Activated CD4-positive, alpha-beta T cell treated with anti-CD3 and anti-CD28 coated beads for 36 hours (primary cell): ENCODE results near the gene UBE2M. TPM values are rescaled to one million over a fixed set of nuclear protein-coding genes. Genes with fewer than 3 reads are reported as not detected.
A peak's percentile ranks its signal among the peaks of the same experiment; 100 is the strongest.
"Not testable (repeated sequence)": the region's sequence is repeated elsewhere in the genome, so short reads cannot be mapped to it uniquely, and the experiment has no call there.

ENCODE experiments used
- ATAC-seq: fragments of 200-7000 bp; cut with Tn5 transposase; one replicate; pipeline ENCODE4 v1.10.0; 2021; ENCODE audit warnings: mild to moderate bottlenecking, moderate library complexity
- CTCF ChIA-PET: fragments of 350-600 bp; sonication (Branson Sonifier 250); formaldehyde crosslinking; loops from one replicate; lab custom pipeline; 2021; ENCODE audit warnings: antibody characterized with exemption; lab: Charles Lee
- POLR2A ChIA-PET: fragments of 350-600 bp; sonication (Branson Sonifier 250); formaldehyde crosslinking; loops from one replicate; lab custom pipeline; 2021; ENCODE audit warnings: antibody characterized with exemption, inconsistent platforms; lab: Charles Lee
- DNase-seq: peaks from one replicate; pipeline ENCODE4 v3.0.0-alpha.2; 2020
- H3K27ac Mint-ChIP-seq: one replicate; pipeline ENCODE4 v1.8.0; 2021; ENCODE audit warnings: mixed read lengths
- H3K27me3 Mint-ChIP-seq: one replicate; pipeline ENCODE4 v1.8.0; 2021; ENCODE audit warnings: mixed read lengths
- H3K36me3 Mint-ChIP-seq: one replicate; pipeline ENCODE4 v1.8.0; 2021; ENCODE audit warnings: low read depth, mixed read lengths
- H3K4me1 Mint-ChIP-seq: one replicate; pipeline ENCODE4 v1.8.0; 2021; ENCODE audit warnings: mixed read lengths
- H3K4me3 Mint-ChIP-seq: one replicate; pipeline ENCODE4 v1.8.0; 2021; ENCODE audit warnings: mild to moderate bottlenecking, moderate library complexity, mixed read lengths
- H3K9me3 Mint-ChIP-seq: one replicate; pipeline ENCODE4 v1.8.0; 2021; ENCODE audit warnings: low read depth, mixed read lengths
- intact Hi-C, 2 experiments: fragments of 100-400 bp; cut with DNase I in 1 of 2; cut with micrococcal nuclease in 1 of 2; formaldehyde crosslinking; loops; one replicate each; pipeline versions ENCODE4 v1.14.2 to v1.15.1; 2022 to 2024; cut with DNase I, micrococcal nuclease
- total RNA-seq, 2 experiments: library from RNA; stranded (reverse); gene quantifications; one replicate each; pipeline ENCODE4 v1.2.3, GENCODE V29; 2021

The UBE2M gene
- 100 to 1,000 TPM; 115 to 138 TPM for total RNA-seq

- H3K4me3 Mint-ChIP-seq = peak within 1 kb of the TSS; percentile 92
- POLR2A ChIA-PET = interaction anchor here (1.0 to 1.5 kb wide), 2 partner anchors 14 to 38 kb away, joined by 3 to 5 read pairs; partner anchors contain the start of genes TRIM28 and ZBTB45
- CTCF ChIA-PET = interaction anchor here (1.3 to 2.7 kb wide), 2 partner anchors 8 to 39 kb away, joined by 4 to 22 read pairs; partner anchors contain the start of gene ZBTB45
- DNase-seq = peak; percentile 82
- peaks cover 48% of the 10 kb centered on the region for H3K36me3 Mint-ChIP-seq
- no peak for ATAC-seq
- peaks cover 62% of the 10 kb centered on the region for H3K4me1 Mint-ChIP-seq
- H3K27ac Mint-ChIP-seq = peak within 1 kb of the TSS; percentile 100
- intact Hi-C loops = loop anchor here (1.0 to 2.0 kb wide), 6 partner anchors 13 to 375 kb away; partner anchors contain the start of genes TRIM28 (in 1 of the 2), ZBTB45 (in 1 of the 2), ZNF274 (in 1 of the 2) and ZNF446 (in 1 of the 2)
- no peaks in the 10 kb centered on the region for H3K27me3 Mint-ChIP-seq
- H3K9me3 Mint-ChIP-seq = no peaks in the 10 kb centered on the region
These were observed at the start of gene UBE2M for GRCh38 chr19:58558066-58558622. TSS of gene UBE2M (minus strand) at chr19:58558611. CDS start at chr19:58558381, 230 bp downstream.

- H3K4me1 Mint-ChIP-seq, H3K27ac Mint-ChIP-seq, H3K27me3 Mint-ChIP-seq, CTCF ChIA-PET, DNase-seq, H3K9me3 Mint-ChIP-seq, POLR2A ChIA-PET, ATAC-seq, H3K36me3 Mint-ChIP-seq, H3K4me3 Mint-ChIP-seq, intact Hi-C loops: not testable (repeated sequence)
These were observed 48.8 kb upstream of the UBE2M start for GRCh38 chr19:58607213-58607612.

GRCh38 chr19:58606251-58606896 is 48.0 kb upstream of the UBE2M start:
- intact Hi-C loops, H3K4me1 Mint-ChIP-seq, H3K36me3 Mint-ChIP-seq, H3K4me3 Mint-ChIP-seq, H3K27me3 Mint-ChIP-seq, POLR2A ChIA-PET, CTCF ChIA-PET, DNase-seq, H3K27ac Mint-ChIP-seq, H3K9me3 Mint-ChIP-seq, ATAC-seq: not testable (repeated sequence)

GRCh38 chr19:58586133-58586765 is 27.8 kb upstream of the UBE2M start:
- peaks cover 11% of the 10 kb centered on the region for H3K36me3 Mint-ChIP-seq
- intact Hi-C loops = no loop called here
- no peaks in the 10 kb centered on the region for H3K27me3 Mint-ChIP-seq
- no peaks in the 10 kb centered on the region for H3K9me3 Mint-ChIP-seq
- H3K4me1 Mint-ChIP-seq = peaks cover 3% of the 10 kb centered on the region
- DNase-seq (no peak), ATAC-seq (no peak)
- ChIA-PET CTCF (no interaction called here), POLR2A (no interaction called here)
- H3K27ac Mint-ChIP-seq = no peak overlapping the region
- no peak overlapping the region for H3K4me3 Mint-ChIP-seq

GRCh38 chr19:58585442-58586132 is 27.2 kb upstream of the UBE2M start:
- no peaks in the 10 kb centered on the region for H3K9me3 Mint-ChIP-seq
- CTCF ChIA-PET = no interaction called here
- ATAC-seq (no peak), DNase-seq (no peak)
- H3K4me3 Mint-ChIP-seq = no peak overlapping the region
- H3K36me3 Mint-ChIP-seq = peaks cover 13% of the 10 kb centered on the region
- H3K4me1 Mint-ChIP-seq = peaks cover 8% of the 10 kb centered on the region
- H3K27me3 Mint-ChIP-seq = no peaks in the 10 kb centered on the region
- no peak overlapping the region for H3K27ac Mint-ChIP-seq
- POLR2A ChIA-PET = no interaction called here
- intact Hi-C loops = no loop called here

- peaks cover 8% of the 10 kb centered on the region for H3K4me1 Mint-ChIP-seq
- ATAC-seq = no peak
- H3K9me3 Mint-ChIP-seq = no peaks in the 10 kb centered on the region
- H3K27ac Mint-ChIP-seq = no peak overlapping the region
- ChIA-PET CTCF (interaction anchor here (2.2 kb wide), 1 partner anchor 65 kb away, joined by 10 read pairs; the partner anchor contains the start of gene ZBTB45), POLR2A (no interaction called here)
- no peak for DNase-seq
- no peak overlapping the region for H3K4me3 Mint-ChIP-seq
- H3K27me3 Mint-ChIP-seq = no peaks in the 10 kb centered on the region
- peaks cover 13% of the 10 kb centered on the region for H3K36me3 Mint-ChIP-seq
- intact Hi-C loops = no loop called here
These were observed 26.4 kb upstream of the UBE2M start for GRCh38 chr19:58584498-58585441.

- H3K27ac Mint-ChIP-seq = no peak overlapping the region
- DNase-seq (no peak), ATAC-seq (no peak)
- CTCF ChIA-PET = interaction anchor here (2.2 kb wide), 1 partner anchor 64 kb away, joined by 10 read pairs; the partner anchor contains the start of gene ZBTB45
- peaks cover 25% of the 10 kb centered on the region for H3K4me1 Mint-ChIP-seq
- no peaks in the 10 kb centered on the region for H3K27me3 Mint-ChIP-seq
- POLR2A ChIA-PET = no interaction called here
- H3K4me3 Mint-ChIP-seq = no peak overlapping the region
- intact Hi-C loops = no loop called here
- no peaks in the 10 kb centered on the region for H3K9me3 Mint-ChIP-seq
- peaks cover 13% of the 10 kb centered on the region for H3K36me3 Mint-ChIP-seq
These were observed 24.6 kb upstream of the UBE2M start for GRCh38 chr19:58582985-58583384.

- H3K36me3 Mint-ChIP-seq = peaks cover 13% of the 10 kb centered on the region
- ATAC-seq = peak; percentile 95
- H3K27ac Mint-ChIP-seq = peak overlapping the region; percentile 84
- ChIA-PET POLR2A (interaction anchor here (0.6 to 1.0 kb wide), 2 partner anchors 9 to 61 kb away, joined by 3 read pairs; no protein-coding TSS in a partner anchor), CTCF (interaction anchor here (0.6 to 4.7 kb wide), 12 partner anchors 9 to 347 kb away, joined by 3 to 78 read pairs (median 4); partner anchors contain the start of genes CHMP2A, ZBTB45 and ZNF132)
- H3K4me1 Mint-ChIP-seq = peaks cover 33% of the 10 kb centered on the region
- H3K9me3 Mint-ChIP-seq = no peaks in the 10 kb centered on the region
- no peaks in the 10 kb centered on the region for H3K27me3 Mint-ChIP-seq
- DNase-seq = peak; percentile 97
- intact Hi-C loops = loop anchor here (1.0 kb wide), 3 partner anchors 61 to 67 kb away; partner anchors contain the start of gene ZBTB45 (in 1 of the 2)
- no peak overlapping the region for H3K4me3 Mint-ChIP-seq
These were observed 23.1 kb upstream of the UBE2M start for GRCh38 chr19:58581227-58582141.

- ATAC-seq (no peak), DNase-seq (no peak)
- H3K36me3 Mint-ChIP-seq = peaks cover 13% of the 10 kb centered on the region
- H3K9me3 Mint-ChIP-seq = no peaks in the 10 kb centered on the region
- no peaks in the 10 kb centered on the region for H3K27me3 Mint-ChIP-seq
- H3K4me3 Mint-ChIP-seq = no peak overlapping the region
- peak overlapping the region; percentile 48 for H3K27ac Mint-ChIP-seq
- ChIA-PET POLR2A (no interaction called here), CTCF (interaction anchor here (1.0 to 4.7 kb wide), 4 partner anchors 12 to 66 kb away, joined by 3 to 78 read pairs (median 8); partner anchors contain the start of gene ZBTB45)
- intact Hi-C loops = no loop called here
- peaks cover 38% of the 10 kb centered on the region for H3K4me1 Mint-ChIP-seq
These were observed 21.2 kb upstream of the UBE2M start for GRCh38 chr19:58579473-58580142.
